Activated CD8-positive, alpha-beta memory T cell treated with anti-CD3 and anti-CD28 coated beads, Interleukin-2, amount 50 U/mL, for 24 hours (primary cell): Measurements from ENCODE around the gene ACTR5.

Experiments used
- DNase-seq: peaks from one replicate; pipeline ENCODE4 v3.0.0-alpha.2; 2020; ENCODE audit errors: extremely low read depth

ACTR5 gene

GRCh38 chr20:38748097-38748860 is at the start of gene ACTR5:
Gene ACTR5, plus strand, starts transcription at chr20:38748460. Its CDS starts 19 bp downstream, at chr20:38748479.
- DNase-seq, result peak; percentile 94

GRCh38 chr20:38698541-38698940 is 49.7 kb upstream of the ACTR5 start:
- DNase-seq, result no peak

- DNase-seq, result no peak
Measured at GRCh38 chr20:38700141-38700540, 48.1 kb upstream of the ACTR5 start.

- DNase-seq, result no peak
Measured at GRCh38 chr20:38700926-38701325, 47.3 kb upstream of the ACTR5 start.

GRCh38 chr20:38703526-38703925 is 44.7 kb upstream of the ACTR5 start:
- no peak for DNase-seq

- no peak for DNase-seq
Measured at GRCh38 chr20:38704136-38704535, 44.1 kb upstream of the ACTR5 start.

- no peak for DNase-seq
Measured at GRCh38 chr20:38706509-38706908, 41.8 kb upstream of the ACTR5 start.

GRCh38 chr20:38714308-38714707 is 34.0 kb upstream of the ACTR5 start:
- DNase-seq, result no peak

GRCh38 chr20:38715646-38716045 is 32.6 kb upstream of the ACTR5 start:
- no peak for DNase-seq

- DNase-seq, result no peak
Measured at GRCh38 chr20:38722683-38723016, 25.6 kb upstream of the ACTR5 start.

- DNase-seq, result no peak
Measured at GRCh38 chr20:38723017-38723847, 25.0 kb upstream of the ACTR5 start.

- no peak for DNase-seq
Measured at GRCh38 chr20:38723848-38724625, 24.2 kb upstream of the ACTR5 start, which contains the start of gene SLC32A1. Gene SLC32A1, plus strand, starts transcription at chr20:38724486. Its CDS starts 239 bp downstream, at chr20:38724725.

- no peak for DNase-seq
Measured at GRCh38 chr20:38724626-38725147, 23.6 kb upstream of the ACTR5 start.

GRCh38 chr20:38725148-38725901 is 22.9 kb upstream of the ACTR5 start:
- DNase-seq, result no peak

- DNase-seq, result no peak
Measured at GRCh38 chr20:38725931-38726803, 22.1 kb upstream of the ACTR5 start.

- peak; percentile 45 for DNase-seq
Measured at GRCh38 chr20:38726804-38727606, 21.3 kb upstream of the ACTR5 start.

- no peak for DNase-seq
Measured at GRCh38 chr20:38727607-38728190, 20.6 kb upstream of the ACTR5 start.

- DNase-seq, result no peak
Measured at GRCh38 chr20:38728191-38728781, 20.0 kb upstream of the ACTR5 start.
